GM12878 (cell line): ENCODE results near the gene MRS2. TPM values are rescaled to one million over a fixed set of nuclear protein-coding genes. Genes with fewer than 3 reads are reported as not detected.

Source experiments
- ATAC-seq: fragments of 200-7000 bp; cut with Tn5 transposase; 3 replicates; pipeline ENCODE4 v1.9.1; 2020; ENCODE audit warnings: mild to moderate bottlenecking, moderate library complexity
- BruUV-seq: library from RNA; stranded (reverse); fragments of 400-500 nt; replicated peaks from 2 replicates; lab custom pipeline; 2021; lab: Mats Ljungman, UMichigan
- CTCF ChIA-PET: fragments of 300-600 bp; sonication (Branson Sonifier 250); formaldehyde crosslinking; extraction: SDS; loops from one replicate; lab custom pipeline; 2021; ENCODE audit warnings: inconsistent platforms; lab: Yijun Ruan, JAX
- POLR2A ChIA-PET: fragments of 350-600 bp; formaldehyde crosslinking; extraction: SDS; loops from one replicate; lab custom pipeline; 2021; ENCODE audit warnings: inconsistent platforms; lab: Charles Lee
- RAD21 ChIA-PET: fragments of 300-600 bp; sonication (Branson Sonifier 250); formaldehyde crosslinking; loops from one replicate; lab custom pipeline; 2023; ENCODE audit warnings: antibody characterized with exemption; ENCODE audit not compliant: unreplicated experiment; lab: Charles Lee
- SMC1A ChIA-PET: fragments of 300-600 bp; sonication (Branson Sonifier 250); formaldehyde crosslinking; loops from one replicate; lab custom pipeline; 2023; ENCODE audit not compliant: unreplicated experiment, uncharacterized antibody; lab: Charles Lee
- DNase-seq: peaks from one replicate; pipeline ENCODE4 v3.0.0-alpha.2; 2011; ENCODE audit warnings: low read depth, low spot score
- FAIRE-seq: peaks from 3 replicates; lab custom pipeline; 2011; peaks lifted over from hg19 to GRCh38; lab: Jason Lieb, UNC
- H2AFZ ChIP-seq: 2 replicates; pipeline ENCODE4 v1.6.0; 2011; ENCODE audit warnings: low read depth, low read length, control low read depth; ENCODE audit not compliant: control insufficient read depth
- H3K27ac ChIP-seq: 2 replicates; pipeline ENCODE4 v1.5.1; 2011; ENCODE audit warnings: control low read depth; ENCODE audit not compliant: control insufficient read depth, insufficient read depth
- H3K27me3 ChIP-seq, 2 experiments: replicated peaks in 1 of 2; 2 replicates each; pipeline versions ENCODE4 v1.6.0 to v1.6.1; 2011; ENCODE audit warnings: low read length in 1 of 2; ENCODE audit not compliant: control insufficient read depth in 2 of 2, insufficient read depth in 2 of 2
- H3K36me3 ChIP-seq, 2 experiments: 2 replicates each; pipeline ENCODE4 v1.5.1; 2011; ENCODE audit warnings: low read length in 1 of 2; ENCODE audit not compliant: control insufficient read depth in 2 of 2, insufficient read depth in 2 of 2
- H3K4me1 ChIP-seq: 2 replicates; pipeline ENCODE4 v1.6.1; 2011; ENCODE audit warnings: mild to moderate bottlenecking, low read length, moderate library complexity, mixed read lengths; ENCODE audit not compliant: control insufficient read depth, insufficient read depth
- H3K4me2 ChIP-seq: 2 replicates; pipeline ENCODE4 v1.6.0; 2011; ENCODE audit warnings: control low read depth; ENCODE audit not compliant: control insufficient read depth, insufficient read depth
- H3K4me3 ChIP-seq: fragments of 200-600 bp; sonication (generic); 2 replicates; pipeline ENCODE4 v1.5.1; 2016
- H3K79me2 ChIP-seq: 2 replicates; pipeline ENCODE4 v1.6.0; 2011; ENCODE audit warnings: low read length; ENCODE audit not compliant: control insufficient read depth, insufficient read depth
- H3K9ac ChIP-seq: 2 replicates; pipeline ENCODE4 v1.8.0; 2011; ENCODE audit warnings: low read length, control low read depth, mixed read lengths; ENCODE audit not compliant: control insufficient read depth, insufficient read depth
- H3K9me3 ChIP-seq: replicated peaks from 3 replicates; pipeline ENCODE4 v1.5.1; 2011; ENCODE audit warnings: mild to moderate bottlenecking, low read length; ENCODE audit not compliant: control insufficient read depth, insufficient read depth
- H4K20me1 ChIP-seq: 2 replicates; pipeline ENCODE4 v1.6.0; 2011; ENCODE audit not compliant: control insufficient read depth, insufficient read depth
- RBBP5 ChIP-seq: fragments of 200-600 bp; sonication (generic); conservative IDR thresholded peaks from 2 replicates; pipeline ENCODE4 v1.6.1; 2016
- STAT3 ChIP-seq: IDR thresholded peaks from 2 replicates; pipeline ENCODE4 v1.6.1; 2011; ENCODE audit warnings: low read depth, low read length, improper control_type of control experiment
- WGBS: methylation state at CpG from one replicate; pipeline ENCODE4 v1.1.6; 2016; ENCODE audit warnings: low lambda C conversion rate; ENCODE audit not compliant: insufficient replicate concordance, insufficient coverage; ENCODE audit errors: missing lambda C conversion rate; 5-methylcytosine and 5-hydroxymethylcytosine counted together
- in situ Hi-C: fragments of 300-500 bp; cut with MboI; formaldehyde crosslinking; loops from 9 replicates; pipeline ENCODE4 v1.14.3; 2018; ENCODE audit warnings: mixed read lengths
- intact Hi-C: fragments of 100-400 bp; cut with micrococcal nuclease; formaldehyde crosslinking; loops from one replicate; pipeline ENCODE4 v1.14.2; 2022; ENCODE audit not compliant: unreplicated experiment
- polyA plus RNA-seq, 11 experiments: library from polyadenylated mRNA; depleted of rRNA in 4 of 11; unstranded in 6 of 11; stranded (reverse) in 5 of 11; fragments of >200 nt; fragmentation: Nextera tagmentation in 4 of 11; fragmentation: Illumina TruSeq in 1 of 11; extraction: Ambion mirVana in 4 of 11; extraction: Trizol in 1 of 11; gene quantifications; 1 replicate in 1 of 11; 2 replicates in 10 of 11; pipeline versions ENCODE4 v1.2.1 to v1.2.3, GENCODE V29; 2011 to 2016; ENCODE audit warnings: inconsistent platforms in 2 of 11, missing spikeins in 2 of 11, low read depth in 1 of 11
- total RNA-seq, 4 experiments: library from RNA; depleted of rRNA in 3 of 4; stranded (reverse); fragments of >200 nt in 3 of 4; fragmentation: Illumina TruSeq in 1 of 4; extraction: Trizol in 1 of 4; gene quantifications; 2 replicates each; pipeline versions ENCODE4 v1.2.1 to v1.2.3, GENCODE V29; 2013 to 2021
- TF ChIP-seq, protein P1 (sequence below): fragments of 450-650 bp; IDR thresholded peaks from 2 replicates; pipeline ENCODE4 v1.6.1; 2016; ENCODE audit warnings: mild to moderate bottlenecking, moderate library complexity, borderline replicate concordance

MRS2 gene
- total and polyA plus RNA-seq, 10 of the 15 experiments (the other 5 are each of a cell fraction or from before 2014, with no cell fraction given) = 7.5 to 29.9 (median 24.2) TPM

DNA sequence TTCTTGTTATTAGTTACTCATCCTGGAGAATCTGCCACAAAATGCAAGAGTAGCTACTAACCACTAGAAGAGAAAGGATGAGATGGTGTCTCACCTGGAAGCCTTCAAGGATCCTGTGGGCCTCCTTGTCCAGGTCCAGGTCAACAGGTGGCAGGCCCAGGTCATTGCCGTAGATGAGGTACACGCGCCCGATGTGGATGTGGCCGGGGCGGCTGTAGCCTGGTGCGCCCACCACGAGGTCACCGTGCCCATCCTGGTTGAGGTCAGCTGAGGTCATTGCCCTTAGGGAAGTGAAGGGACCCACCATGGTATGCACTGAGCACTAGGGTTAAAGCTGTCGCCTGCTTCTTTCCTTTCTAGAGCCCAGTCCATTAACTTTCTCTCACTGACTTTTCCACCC, 51.2 kb downstream of the MRS2 start (continued):
- TF ChIP-seq STAT3 = no peak
- no peak for TF ChIP-seq RBBP5
- TF ChIP-seq, protein P1, sequence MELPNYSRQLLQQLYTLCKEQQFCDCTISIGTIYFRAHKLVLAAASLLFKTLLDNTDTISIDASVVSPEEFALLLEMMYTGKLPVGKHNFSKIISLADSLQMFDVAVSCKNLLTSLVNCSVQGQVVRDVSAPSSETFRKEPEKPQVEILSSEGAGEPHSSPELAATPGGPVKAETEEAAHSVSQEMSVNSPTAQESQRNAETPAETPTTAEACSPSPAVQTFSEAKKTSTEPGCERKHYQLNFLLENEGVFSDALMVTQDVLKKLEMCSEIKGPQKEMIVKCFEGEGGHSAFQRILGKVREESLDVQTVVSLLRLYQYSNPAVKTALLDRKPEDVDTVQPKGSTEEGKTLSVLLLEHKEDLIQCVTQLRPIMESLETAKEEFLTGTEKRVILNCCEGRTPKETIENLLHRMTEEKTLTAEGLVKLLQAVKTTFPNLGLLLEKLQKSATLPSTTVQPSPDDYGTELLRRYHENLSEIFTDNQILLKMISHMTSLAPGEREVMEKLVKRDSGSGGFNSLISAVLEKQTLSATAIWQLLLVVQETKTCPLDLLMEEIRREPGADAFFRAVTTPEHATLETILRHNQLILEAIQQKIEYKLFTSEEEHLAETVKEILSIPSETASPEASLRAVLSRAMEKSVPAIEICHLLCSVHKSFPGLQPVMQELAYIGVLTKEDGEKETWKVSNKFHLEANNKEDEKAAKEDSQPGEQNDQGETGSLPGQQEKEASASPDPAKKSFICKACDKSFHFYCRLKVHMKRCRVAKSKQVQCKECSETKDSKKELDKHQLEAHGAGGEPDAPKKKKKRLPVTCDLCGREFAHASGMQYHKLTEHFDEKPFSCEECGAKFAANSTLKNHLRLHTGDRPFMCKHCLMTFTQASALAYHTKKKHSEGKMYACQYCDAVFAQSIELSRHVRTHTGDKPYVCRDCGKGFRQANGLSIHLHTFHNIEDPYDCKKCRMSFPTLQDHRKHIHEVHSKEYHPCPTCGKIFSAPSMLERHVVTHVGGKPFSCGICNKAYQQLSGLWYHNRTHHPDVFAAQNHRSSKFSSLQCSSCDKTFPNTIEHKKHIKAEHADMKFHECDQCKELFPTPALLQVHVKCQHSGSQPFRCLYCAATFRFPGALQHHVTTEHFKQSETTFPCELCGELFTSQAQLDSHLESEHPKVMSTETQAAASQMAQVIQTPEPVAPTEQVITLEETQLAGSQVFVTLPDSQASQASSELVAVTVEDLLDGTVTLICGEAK = no peak

DNA sequence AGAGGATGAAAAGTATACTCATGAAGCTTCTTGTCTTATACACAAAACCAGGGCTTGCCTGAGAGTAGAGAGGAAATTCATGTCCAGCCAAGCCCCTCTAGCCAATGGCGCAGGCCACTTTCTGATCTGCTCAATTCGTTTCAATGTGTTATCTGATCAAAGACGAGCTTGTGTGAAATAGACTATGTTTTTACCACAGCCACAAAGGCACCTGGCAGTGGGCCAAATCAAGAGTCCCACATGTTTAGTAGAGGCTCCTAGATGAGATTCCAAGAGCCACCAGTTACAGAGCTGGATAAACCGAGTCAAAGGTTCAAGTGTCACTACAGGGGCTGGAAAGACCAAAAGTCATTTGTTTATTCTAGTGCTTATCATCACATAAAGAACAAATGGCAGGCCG, 51.7 kb downstream of the MRS2 start:
- Histone ChIP-seq H3K79me2 (no peaks in the 10 kb centered on the region), H2AFZ (no peak overlapping the region), H4K20me1 (no peaks in the 10 kb centered on the region), H3K4me1 (no peaks in the 10 kb centered on the region), H3K27me3 (no peaks in the 10 kb centered on the region; a peak in 1 of 4 replicates), H3K4me3 (no peak overlapping the region), H3K27ac (no peak overlapping the region), H3K9ac (no peak overlapping the region), H3K36me3 (no peaks in the 10 kb centered on the region), H3K9me3 (no peaks in the 10 kb centered on the region), H3K4me2 (no peak overlapping the region)
- ChIA-PET RAD21 (no interaction called here), CTCF (no interaction called here), POLR2A (no interaction called here), SMC1A (no interaction called here)
- TF ChIP-seq RBBP5 = no peak
- no peak for FAIRE-seq
- DNase-seq = no peak
- intact Hi-C loops = no loop called here
- ATAC-seq = no peak
- WGBS = 65% methylated on average over 5 of the region's 5 CpGs
- in situ Hi-C loops = no loop called here
- BruUV-seq = no TSS peak
